ENCODE data around the gene ANKRD60.

The ANKRD60 gene

DNA sequence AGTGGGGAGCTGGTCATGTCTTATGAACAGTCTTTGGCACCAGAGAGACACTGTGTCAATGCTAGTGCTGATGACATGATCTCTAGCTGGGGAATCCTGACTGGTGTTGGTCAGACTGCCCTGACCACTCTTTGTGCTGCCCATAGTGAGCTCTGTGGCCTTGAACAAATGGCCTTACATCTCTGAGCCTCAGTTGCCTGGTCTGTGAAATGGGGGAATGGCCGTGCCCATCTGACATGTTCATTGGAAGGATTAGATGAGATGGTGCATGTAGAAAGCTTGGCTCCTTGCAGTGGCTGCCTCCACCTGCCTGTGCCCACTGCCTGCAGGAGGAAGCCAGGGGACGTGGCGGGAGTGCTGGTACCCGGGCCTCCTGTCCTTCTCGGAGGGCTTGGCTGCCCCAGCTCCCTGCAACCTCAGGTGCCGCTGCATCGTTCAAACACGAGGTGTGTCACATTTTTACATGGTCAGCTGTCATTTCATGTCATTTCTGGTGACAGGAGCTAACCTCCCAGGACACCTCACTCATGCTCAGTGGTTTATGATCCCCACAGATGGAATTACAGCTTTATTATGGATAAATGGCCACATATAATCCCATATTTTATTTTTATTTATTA, 45.8 kb downstream of the ANKRD60 start:
- H3K4me3 ChIP-seq (ENCODE audit: low read depth in 1 of 5, low read length in 5 of 5), result no peak overlapping the region
- peaks cover 3 to 19% (median 11%) of the 10 kb centered on the region in 5 donors for H3K9me3 ChIP-seq (ENCODE audit: control insufficient read depth in 5 of 5, low read length in 5 of 5)
- peaks cover 0 to 12% (median 6%) of the 10 kb centered on the region in 5 donors for H3K27me3 ChIP-seq (ENCODE audit: control insufficient read depth in 5 of 5, insufficient read depth in 4 of 5, low read length in 5 of 5)
- no peak overlapping the region for H3K9ac ChIP-seq (ENCODE audit: low read length in 5 of 5)
- no peak overlapping the region for H3K27ac ChIP-seq (ENCODE audit: low read depth, low read length)
- H3K4me1 ChIP-seq (ENCODE audit: control insufficient read depth in 5 of 5, insufficient read depth in 5 of 5, low read length in 5 of 5), result peaks cover 2 to 14% (median 12%) of the 10 kb centered on the region in 5 donors
- no peaks in the 10 kb centered on the region for H3K36me3 ChIP-seq (ENCODE audit: control insufficient read depth in 5 of 5, insufficient read depth in 5 of 5, low read length in 5 of 5)

- Histone ChIP-seq H3K4me1 (ENCODE audit: control insufficient read depth in 5 of 5, insufficient read depth in 5 of 5, low read length in 5 of 5) (peaks cover 2 to 27% (median 21%) of the 10 kb centered on the region in 5 donors), H3K9ac (ENCODE audit: low read length in 5 of 5) (peak overlapping the region in 2 of 5 donors; percentile 42 to 62), H3K9me3 (ENCODE audit: control insufficient read depth in 5 of 5, low read length in 5 of 5) (peaks cover 3 to 13% (median 10%) of the 10 kb centered on the region in 5 donors), H3K36me3 (ENCODE audit: control insufficient read depth in 5 of 5, insufficient read depth in 5 of 5, low read length in 5 of 5) (no peaks in the 10 kb centered on the region), H3K4me3 (ENCODE audit: low read depth in 1 of 5, low read length in 5 of 5) (peak overlapping the region; percentile 47 to 60 (median 54)), H3K27ac (ENCODE audit: low read depth, low read length) (no peak overlapping the region), H3K27me3 (ENCODE audit: control insufficient read depth in 5 of 5, insufficient read depth in 4 of 5, low read length in 5 of 5) (peaks cover 0 to 17% (median 13%) of the 10 kb centered on the region in 5 donors)
These were observed 48.9 kb downstream of the ANKRD60 start for GRCh38 chr20:58179432-58180099.

DNA sequence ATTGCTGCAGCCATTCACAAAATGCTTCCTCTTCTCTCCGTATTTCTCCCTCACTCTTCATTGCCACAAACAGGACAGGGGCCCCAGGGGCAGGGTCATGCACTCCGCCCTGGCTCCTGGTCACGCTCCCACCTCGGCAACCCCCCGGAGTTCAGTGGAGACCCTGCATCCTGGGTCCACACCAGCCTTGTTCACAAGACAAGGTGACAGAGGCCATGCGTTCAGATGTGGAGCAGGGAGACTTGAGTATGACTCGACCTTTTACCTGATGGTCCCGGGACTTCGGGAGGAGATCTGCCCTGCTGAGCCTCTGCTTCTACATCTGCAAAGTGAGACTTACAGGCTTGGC, 49.4 kb downstream of the ANKRD60 start:
- H3K9me3 ChIP-seq (ENCODE audit: control insufficient read depth in 5 of 5, low read length in 5 of 5), result peaks cover 3 to 8% (median 5%) of the 10 kb centered on the region in 5 donors
- H3K9ac ChIP-seq (ENCODE audit: low read length in 5 of 5), result peak overlapping the region in 2 of 5 donors; percentile 42 to 62
- H3K36me3 ChIP-seq (ENCODE audit: control insufficient read depth in 5 of 5, insufficient read depth in 5 of 5, low read length in 5 of 5), result no peaks in the 10 kb centered on the region
- peak overlapping the region; percentile 47 to 60 (median 54) for H3K4me3 ChIP-seq (ENCODE audit: low read depth in 1 of 5, low read length in 5 of 5)
- peaks cover 2 to 32% (median 25%) of the 10 kb centered on the region in 5 donors for H3K4me1 ChIP-seq (ENCODE audit: control insufficient read depth in 5 of 5, insufficient read depth in 5 of 5, low read length in 5 of 5)
- H3K27me3 ChIP-seq (ENCODE audit: control insufficient read depth in 5 of 5, insufficient read depth in 4 of 5, low read length in 5 of 5), result peaks cover 4 to 17% (median 13%) of the 10 kb centered on the region in 5 donors
- H3K27ac ChIP-seq (ENCODE audit: low read depth, low read length), result no peak overlapping the region

GRCh38 chr20:58177799-58178198, 50.7 kb downstream of the ANKRD60 start:
- Histone ChIP-seq H3K27ac (ENCODE audit: low read depth, low read length) (no peak overlapping the region), H3K4me1 (ENCODE audit: control insufficient read depth in 5 of 5, insufficient read depth in 5 of 5, low read length in 5 of 5) (peaks cover 2 to 36% (median 28%) of the 10 kb centered on the region in 5 donors), H3K9me3 (ENCODE audit: control insufficient read depth in 5 of 5, low read length in 5 of 5) (no peaks in the 10 kb centered on the region), H3K9ac (ENCODE audit: low read length in 5 of 5) (no peak overlapping the region), H3K36me3 (ENCODE audit: control insufficient read depth in 5 of 5, insufficient read depth in 5 of 5, low read length in 5 of 5) (no peaks in the 10 kb centered on the region), H3K4me3 (ENCODE audit: low read depth in 1 of 5, low read length in 5 of 5) (no peak overlapping the region), H3K27me3 (ENCODE audit: control insufficient read depth in 5 of 5, insufficient read depth in 4 of 5, low read length in 5 of 5) (peaks cover 5 to 17% (median 13%) of the 10 kb centered on the region in 5 donors)

DNA sequence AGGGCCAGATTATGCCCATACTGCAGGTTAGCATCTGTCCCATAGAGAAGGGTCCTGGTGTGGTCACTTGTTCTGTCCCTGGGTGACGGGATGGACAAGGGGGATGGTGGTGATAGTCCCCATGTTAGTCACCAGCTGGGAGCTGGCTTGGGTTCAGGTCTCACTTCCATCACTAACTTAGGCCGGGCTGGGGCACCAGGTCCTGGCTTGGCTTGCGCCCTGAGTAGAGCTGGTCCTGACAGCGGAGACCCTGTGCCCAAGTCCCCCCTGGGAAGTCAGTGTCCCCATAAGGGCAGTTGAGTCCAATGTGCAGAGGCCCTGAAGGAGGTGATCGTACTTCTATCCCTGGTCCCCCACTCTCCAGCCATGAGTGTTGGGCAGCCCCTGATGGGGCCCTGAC, 52.6 kb downstream of the ANKRD60 start:
- no peaks in the 10 kb centered on the region for H3K9me3 ChIP-seq (ENCODE audit: control insufficient read depth in 5 of 5, low read length in 5 of 5)
- H3K36me3 ChIP-seq (ENCODE audit: control insufficient read depth in 5 of 5, insufficient read depth in 5 of 5, low read length in 5 of 5), result no peaks in the 10 kb centered on the region
- peaks cover 2 to 36% (median 28%) of the 10 kb centered on the region in 5 donors for H3K4me1 ChIP-seq (ENCODE audit: control insufficient read depth in 5 of 5, insufficient read depth in 5 of 5, low read length in 5 of 5)
- H3K4me3 ChIP-seq (ENCODE audit: low read depth in 1 of 5, low read length in 5 of 5), result peak overlapping the region in 1 of 5 donors; percentile 55
- H3K9ac ChIP-seq (ENCODE audit: low read length in 5 of 5), result peak overlapping the region in 1 of 5 donors; percentile 18
- peak overlapping the region; percentile 55 for H3K27ac ChIP-seq (ENCODE audit: low read depth, low read length)
- H3K27me3 ChIP-seq (ENCODE audit: control insufficient read depth in 5 of 5, insufficient read depth in 4 of 5, low read length in 5 of 5), result peaks cover 5 to 13% (median 5%) of the 10 kb centered on the region in 5 donors

DNA sequence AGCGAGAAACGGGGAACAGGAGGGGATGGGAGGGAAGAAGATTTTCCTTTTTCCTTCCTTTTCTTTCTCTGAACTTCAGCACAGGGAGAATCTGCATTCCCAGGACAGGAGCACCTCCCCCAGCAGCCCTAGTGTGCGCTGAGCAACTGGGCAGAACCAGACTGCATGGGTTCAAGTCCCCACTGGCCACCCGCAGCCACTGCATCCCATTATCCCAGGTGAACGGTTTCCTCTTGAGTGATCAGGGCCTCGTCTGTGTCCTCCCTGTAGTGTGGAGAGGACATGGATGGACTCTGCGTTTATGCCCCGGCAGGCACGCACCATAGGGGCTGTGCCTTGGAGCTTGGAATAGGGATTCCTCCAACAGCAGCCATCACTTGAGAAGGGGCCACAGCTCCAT, 53.0 kb downstream of the ANKRD60 start:
- H3K27ac ChIP-seq (ENCODE audit: low read depth, low read length), result peak overlapping the region; percentile 55
- H3K9me3 ChIP-seq (ENCODE audit: control insufficient read depth in 5 of 5, low read length in 5 of 5), result no peaks in the 10 kb centered on the region
- H3K9ac ChIP-seq (ENCODE audit: low read length in 5 of 5), result peak overlapping the region in 1 of 5 donors; percentile 18
- peak overlapping the region in 2 of 5 donors; percentile 17 to 55 for H3K4me3 ChIP-seq (ENCODE audit: low read depth in 1 of 5, low read length in 5 of 5)
- H3K36me3 ChIP-seq (ENCODE audit: control insufficient read depth in 5 of 5, insufficient read depth in 5 of 5, low read length in 5 of 5), result no peaks in the 10 kb centered on the region
- peaks cover 5 to 13% (median 5%) of the 10 kb centered on the region in 5 donors for H3K27me3 ChIP-seq (ENCODE audit: control insufficient read depth in 5 of 5, insufficient read depth in 4 of 5, low read length in 5 of 5)
- peaks cover 2 to 36% (median 28%) of the 10 kb centered on the region in 5 donors for H3K4me1 ChIP-seq (ENCODE audit: control insufficient read depth in 5 of 5, insufficient read depth in 5 of 5, low read length in 5 of 5)

- Histone ChIP-seq H3K27ac (ENCODE audit: low read depth, low read length) (peak overlapping the region; percentile 55), H3K27me3 (ENCODE audit: control insufficient read depth in 5 of 5, insufficient read depth in 4 of 5, low read length in 5 of 5) (peaks cover 5 to 13% (median 5%) of the 10 kb centered on the region in 5 donors), H3K9me3 (ENCODE audit: control insufficient read depth in 5 of 5, low read length in 5 of 5) (no peaks in the 10 kb centered on the region), H3K4me1 (ENCODE audit: control insufficient read depth in 5 of 5, insufficient read depth in 5 of 5, low read length in 5 of 5) (peaks cover 2 to 33% (median 25%) of the 10 kb centered on the region in 5 donors), H3K4me3 (ENCODE audit: low read depth in 1 of 5, low read length in 5 of 5) (peak overlapping the region; percentile 7 to 58 (median 33)), H3K9ac (ENCODE audit: low read length in 5 of 5) (peak overlapping the region in 2 of 5 donors; percentile 3 to 42), H3K36me3 (ENCODE audit: control insufficient read depth in 5 of 5, insufficient read depth in 5 of 5, low read length in 5 of 5) (no peaks in the 10 kb centered on the region)
These were observed 53.7 kb downstream of the ANKRD60 start for GRCh38 chr20:58174708-58175280.

DNA sequence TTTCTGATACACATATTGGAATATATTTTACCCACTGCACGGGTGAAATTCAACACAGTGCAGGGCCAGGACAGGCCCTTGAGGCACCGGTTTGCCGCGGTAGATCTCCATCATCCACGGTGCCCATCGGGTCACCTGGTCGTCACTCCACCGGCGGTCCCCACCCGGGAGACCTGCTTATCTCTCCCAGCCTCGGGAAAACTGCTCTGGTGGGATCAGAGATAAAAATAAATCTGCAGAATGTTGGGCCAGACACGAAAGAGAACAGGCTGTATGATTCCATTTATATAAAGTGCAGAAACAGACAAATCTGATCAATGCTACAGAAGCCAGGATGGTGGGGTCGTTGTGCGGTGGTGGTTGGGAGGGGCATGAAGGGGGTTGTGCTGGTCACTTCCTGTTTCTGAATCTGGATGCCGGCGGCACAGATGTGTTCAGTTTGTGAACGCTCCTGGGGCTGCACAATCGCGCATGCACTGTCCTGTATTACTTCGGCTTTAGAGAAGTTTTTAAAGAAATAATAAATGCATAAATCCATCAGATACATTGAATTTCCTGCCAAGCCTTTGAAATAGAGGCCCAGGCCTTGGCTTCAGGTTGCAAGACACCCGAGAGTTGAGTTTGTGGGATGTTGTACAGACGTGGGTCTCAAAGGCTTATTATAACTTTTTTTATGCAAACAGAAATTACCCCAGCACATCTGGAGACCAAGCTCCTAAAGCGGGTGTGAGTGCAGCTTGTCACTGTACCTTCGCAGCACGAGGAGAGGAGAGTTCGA, 54.3 kb downstream of the ANKRD60 start:
- H3K27ac ChIP-seq (ENCODE audit: low read depth, low read length), result peak overlapping the region; percentile 55
- peaks cover 4 to 11% (median 5%) of the 10 kb centered on the region in 5 donors for H3K27me3 ChIP-seq (ENCODE audit: control insufficient read depth in 5 of 5, insufficient read depth in 4 of 5, low read length in 5 of 5)
- H3K9ac ChIP-seq (ENCODE audit: low read length in 5 of 5), result peak overlapping the region in 2 of 5 donors; percentile 3 to 42
- no peaks in the 10 kb centered on the region for H3K9me3 ChIP-seq (ENCODE audit: control insufficient read depth in 5 of 5, low read length in 5 of 5)
- H3K36me3 ChIP-seq (ENCODE audit: control insufficient read depth in 5 of 5, insufficient read depth in 5 of 5, low read length in 5 of 5), result no peaks in the 10 kb centered on the region
- H3K4me1 ChIP-seq (ENCODE audit: control insufficient read depth in 5 of 5, insufficient read depth in 5 of 5, low read length in 5 of 5), result peaks cover 0 to 26% (median 19%) of the 10 kb centered on the region in 5 donors
- peak overlapping the region; percentile 9 to 58 (median 33) for H3K4me3 ChIP-seq (ENCODE audit: low read depth in 1 of 5, low read length in 5 of 5)

- Histone ChIP-seq H3K4me1 (ENCODE audit: control insufficient read depth in 5 of 5, insufficient read depth in 5 of 5, low read length in 5 of 5) (peaks cover 0 to 22% (median 15%) of the 10 kb centered on the region in 5 donors), H3K36me3 (ENCODE audit: control insufficient read depth in 5 of 5, insufficient read depth in 5 of 5, low read length in 5 of 5) (no peaks in the 10 kb centered on the region), H3K4me3 (ENCODE audit: low read depth in 1 of 5, low read length in 5 of 5) (no peak overlapping the region), H3K27ac (ENCODE audit: low read depth, low read length) (no peak overlapping the region), H3K27me3 (ENCODE audit: control insufficient read depth in 5 of 5, insufficient read depth in 4 of 5, low read length in 5 of 5) (peaks cover 3 to 12% (median 5%) of the 10 kb centered on the region in 5 donors), H3K9ac (ENCODE audit: low read length in 5 of 5) (no peak overlapping the region), H3K9me3 (ENCODE audit: control insufficient read depth in 5 of 5, low read length in 5 of 5) (no peaks in the 10 kb centered on the region)
These were observed 55.4 kb downstream of the ANKRD60 start for GRCh38 chr20:58173091-58173490.

All from subcutaneous abdominal adipose tissue (tissue), 5 donors.